HG03558 (cell line): ENCODE measurements around the gene GJA3.

Experiments
- ATAC-seq: cut with Tn5 transposase; IDR thresholded peaks from one replicate; pipeline ENCODE4 v1.9.1; 2021; ENCODE audit warnings: moderate number of reproducible peaks; ENCODE audit not compliant: unreplicated experiment; ENCODE audit errors: extremely low read depth

Gene GJA3

DNA sequence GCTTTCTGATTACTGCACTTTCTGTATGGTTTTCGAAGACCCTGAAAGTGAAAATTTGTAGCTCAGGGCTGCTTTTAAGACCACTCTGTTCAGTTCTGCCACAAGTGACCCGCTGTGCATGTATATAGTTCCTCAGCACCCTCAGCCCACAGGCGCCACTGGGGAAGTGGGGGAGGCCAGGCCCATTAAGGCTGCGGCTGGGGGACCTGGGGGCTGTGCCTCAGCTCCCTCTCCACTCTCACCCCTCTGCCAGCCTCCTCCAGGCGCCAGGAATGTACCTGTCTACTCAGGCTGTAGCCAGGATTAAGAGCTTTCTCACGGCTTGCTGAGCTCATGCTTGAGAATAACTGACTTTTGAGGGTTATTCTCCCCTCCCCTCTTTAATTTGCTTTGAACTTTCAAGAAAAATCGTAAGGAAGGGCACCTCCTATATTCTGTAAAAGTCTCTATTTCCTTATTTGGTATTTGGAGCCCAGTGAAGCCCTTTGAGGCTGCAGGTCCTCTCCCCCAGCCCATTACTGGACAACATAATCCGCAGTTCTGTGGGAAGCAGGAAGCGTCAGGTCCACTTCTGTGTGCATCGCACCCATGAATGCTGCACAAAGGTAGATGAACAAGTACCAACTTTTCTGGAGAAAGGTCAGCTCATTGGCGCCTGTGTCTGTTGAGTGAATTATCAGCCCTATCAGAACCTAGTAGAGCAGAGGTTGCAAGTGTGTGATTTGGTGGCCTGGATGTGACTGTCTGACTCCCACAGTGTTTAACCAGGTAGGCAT lies 29.6 kb downstream of the GJA3 start:
- no peak for ATAC-seq

DNA sequence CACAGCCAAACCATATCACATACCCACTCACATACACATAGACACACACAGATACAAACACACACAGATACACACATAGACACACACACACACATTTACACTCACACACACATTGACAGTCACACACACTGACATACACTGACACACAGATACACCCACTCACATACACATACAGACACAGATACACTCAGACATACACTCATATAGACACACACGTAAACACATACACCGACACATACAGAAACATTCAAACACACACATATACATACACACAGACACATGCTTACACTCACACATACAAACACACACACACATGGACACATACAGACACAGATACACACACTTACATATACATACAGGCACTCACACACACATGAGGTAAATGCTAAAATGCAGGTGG lies 30.2 kb downstream of the GJA3 start:
- no peak for ATAC-seq

DNA sequence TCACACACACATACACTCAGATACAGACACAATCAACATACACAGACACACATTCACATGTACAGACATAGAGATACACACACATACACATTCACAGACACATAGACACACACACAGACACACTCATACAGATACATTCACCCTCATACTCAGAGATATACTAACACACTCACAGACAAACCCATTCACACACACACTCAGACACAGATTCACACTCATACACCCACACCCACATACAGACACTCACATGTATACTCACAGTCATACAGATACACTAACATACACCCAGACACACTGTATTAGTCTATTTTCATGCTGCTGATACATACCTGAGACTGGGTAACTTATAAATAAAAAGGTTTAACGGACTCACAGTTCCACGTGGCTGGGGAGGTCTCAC lies 30.8 kb downstream of the GJA3 start:
- ATAC-seq: no peak

DNA sequence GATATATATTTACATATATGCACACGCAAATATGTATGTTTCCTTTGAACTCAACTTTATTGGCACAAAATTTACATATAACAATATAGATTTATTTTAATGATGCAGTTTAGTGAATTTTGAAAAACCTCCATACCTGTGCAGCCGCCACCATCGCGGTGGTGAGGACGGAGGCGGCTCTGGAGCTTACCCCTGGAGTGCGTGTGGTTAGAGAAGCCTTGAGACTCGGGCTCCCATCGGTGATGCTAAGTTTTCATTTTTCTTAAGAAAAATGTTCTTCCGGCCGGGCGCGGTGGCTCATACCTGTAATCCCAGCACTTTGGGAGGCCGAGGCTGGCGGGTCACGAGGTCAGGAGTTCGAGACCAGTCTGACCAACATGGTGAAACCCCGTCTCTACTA lies 31.8 kb downstream of the GJA3 start:
- no peak for ATAC-seq

DNA sequence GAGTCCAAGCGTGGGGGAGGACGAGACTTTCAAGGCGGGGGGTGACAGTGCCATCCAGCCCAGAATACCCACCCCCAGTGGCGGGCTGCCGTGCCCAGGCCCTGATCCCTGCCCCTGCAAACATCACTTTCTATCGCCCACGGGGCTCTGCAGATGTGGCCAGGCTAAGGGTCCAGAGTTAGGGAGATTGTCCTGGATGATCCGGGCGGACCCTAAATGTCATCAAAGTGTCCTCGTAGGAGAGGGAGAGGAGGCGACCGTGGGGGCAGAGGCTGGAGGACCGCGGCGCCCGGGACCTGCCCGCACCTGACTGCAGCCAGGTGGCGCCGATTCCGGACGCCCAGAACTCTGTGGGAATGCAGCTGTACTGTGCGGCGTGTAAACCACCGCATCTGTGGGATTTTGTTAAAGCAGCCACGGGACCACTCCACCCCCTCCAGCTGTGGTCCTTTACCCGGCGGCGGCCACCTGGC lies 32.4 kb downstream of the GJA3 start:
- no peak for ATAC-seq

DNA sequence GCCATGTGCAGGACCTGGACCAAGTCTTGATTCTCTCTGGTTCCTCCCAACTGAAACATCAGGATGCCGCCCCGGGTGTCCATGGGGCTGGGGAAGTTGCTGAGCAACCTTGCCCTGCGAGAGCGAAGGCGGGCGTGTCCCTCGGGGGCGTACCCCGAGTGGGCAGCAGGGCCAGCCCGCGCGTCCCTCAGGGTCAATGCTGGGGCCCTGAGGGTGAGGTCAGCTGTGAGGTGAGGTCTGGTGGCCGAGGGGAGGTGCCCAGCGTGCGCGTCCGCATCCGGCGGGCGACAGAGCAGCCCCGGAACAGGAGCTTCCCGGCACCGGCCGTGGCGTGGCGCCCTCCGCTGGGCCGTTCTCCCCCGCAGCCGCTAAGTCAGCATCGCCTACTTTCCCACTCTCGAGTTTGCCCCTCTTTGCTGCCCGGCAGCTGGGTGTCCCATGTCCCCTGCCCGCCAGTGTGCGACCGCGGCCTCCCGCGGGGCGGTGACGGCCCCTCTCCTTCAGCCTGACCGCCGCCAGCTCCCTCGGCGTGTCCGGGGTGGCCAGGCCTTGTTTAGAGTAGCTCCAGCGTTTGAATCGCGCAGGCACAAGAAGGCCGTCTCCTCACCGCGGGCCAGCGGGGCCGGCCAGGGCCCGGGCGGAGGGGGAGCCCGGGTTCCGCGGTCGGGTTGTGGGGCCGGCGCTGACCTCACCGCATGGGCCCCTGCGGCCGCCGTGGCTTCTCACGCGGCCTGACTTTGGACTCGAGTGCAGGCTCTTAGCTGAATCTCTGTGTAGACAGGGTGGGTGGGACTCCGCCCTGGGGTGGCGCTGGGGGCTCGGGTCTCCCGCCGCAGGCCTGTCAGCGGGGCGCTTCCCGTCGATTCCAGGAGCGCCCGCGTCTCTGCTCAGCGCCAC lies 33.0 kb downstream of the GJA3 start:
- ATAC-seq: no peak

DNA sequence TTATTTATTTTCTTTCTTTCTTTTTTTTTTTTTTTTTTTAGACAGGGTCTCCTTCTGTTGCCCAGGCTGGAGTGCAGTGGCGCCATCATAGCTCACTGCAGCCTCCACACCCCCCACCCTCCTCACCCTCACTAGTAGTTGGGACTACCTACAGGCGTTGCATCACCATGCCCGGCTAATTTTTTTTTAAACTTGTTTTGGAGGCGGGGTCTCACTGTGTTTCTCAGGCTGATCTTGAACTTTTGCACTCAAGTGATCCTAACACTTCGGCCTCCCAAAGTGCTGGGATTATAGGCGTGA lies 33.6 kb downstream of the GJA3 start:
- no peak for ATAC-seq

DNA sequence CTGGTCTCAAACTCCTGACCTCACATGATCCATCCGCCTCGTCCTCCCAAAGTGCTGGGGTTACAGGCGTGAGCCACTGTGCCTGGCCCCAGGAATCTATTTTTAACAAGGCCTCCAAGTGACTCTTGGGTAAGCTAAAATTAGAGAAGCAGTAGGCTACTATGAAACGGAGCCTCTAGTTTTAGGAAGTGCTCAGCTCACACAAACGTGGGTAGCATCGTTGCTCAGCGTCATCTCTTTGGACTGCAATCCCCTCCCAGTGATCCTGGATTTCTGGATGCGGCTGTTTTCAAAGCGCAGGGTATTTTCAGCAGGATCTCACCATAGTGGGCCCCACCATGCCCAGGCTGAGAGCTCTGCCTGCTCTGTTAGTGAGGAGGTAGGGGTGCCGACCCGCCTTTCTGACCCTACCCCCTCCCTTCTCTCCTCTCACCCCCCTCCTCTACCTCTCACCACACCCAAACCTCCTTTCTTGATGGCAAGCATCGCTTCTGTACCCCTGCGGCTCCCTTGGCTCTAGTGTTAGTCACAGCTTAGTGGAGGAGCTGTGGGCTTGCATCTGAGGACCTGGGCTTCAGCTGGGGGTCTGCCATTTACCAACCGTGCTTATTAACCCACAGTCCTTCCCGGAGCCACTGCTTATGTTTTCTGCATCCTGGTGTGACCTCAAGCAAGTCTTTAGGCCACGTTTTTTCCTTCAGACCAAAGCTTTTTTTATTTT lies 34.2 kb downstream of the GJA3 start:
- ATAC-seq: no peak

DNA sequence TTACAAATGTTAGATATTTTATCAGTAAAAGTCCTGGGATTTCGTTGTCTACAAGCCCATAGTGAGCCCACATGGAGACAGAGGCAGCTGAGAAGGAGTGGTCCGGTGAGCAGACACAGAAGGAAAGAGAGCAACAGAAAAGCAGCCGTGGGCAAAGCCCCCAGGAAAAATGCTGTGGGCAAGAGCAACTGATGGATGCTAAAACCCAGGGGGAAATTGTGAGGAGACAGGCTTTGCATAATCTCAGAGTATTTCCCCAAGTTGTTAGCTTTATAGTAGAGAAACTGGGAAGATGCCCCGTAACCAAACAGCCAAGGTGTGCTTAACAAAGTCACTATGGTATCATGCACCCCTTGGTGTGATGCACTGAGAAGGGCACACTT lies 35.1 kb downstream of the GJA3 start:
- ATAC-seq: no peak

DNA sequence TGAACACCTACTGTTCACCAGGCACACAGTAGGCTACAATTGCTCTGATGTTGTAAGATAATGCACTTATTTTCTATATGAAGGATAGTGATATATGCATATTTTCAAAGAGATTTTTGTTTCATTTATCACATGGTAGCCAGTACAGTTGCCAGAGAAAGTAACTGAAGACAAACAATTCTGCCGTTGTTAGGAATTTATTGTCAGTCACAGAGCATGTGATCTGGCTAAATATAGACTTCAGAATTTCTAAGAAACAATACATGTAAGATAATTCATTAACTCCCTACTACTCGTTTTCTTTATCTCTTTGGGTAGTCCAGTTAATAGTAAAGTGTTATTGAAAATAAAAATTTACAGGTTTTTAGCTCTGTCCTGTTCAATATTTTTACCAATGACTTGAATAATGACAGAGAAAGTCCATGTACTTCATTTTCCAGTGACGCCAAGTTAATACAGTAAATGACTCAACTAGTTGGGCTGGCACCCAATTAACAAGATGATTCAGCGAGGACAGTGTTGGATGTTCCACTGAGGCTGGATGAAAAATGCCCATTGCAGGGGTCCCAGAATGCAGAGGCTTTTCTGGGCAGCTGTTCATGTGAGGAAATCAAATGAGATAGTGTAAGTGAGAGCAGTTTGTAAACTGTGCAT lies 35.6 kb downstream of the GJA3 start:
- no peak for ATAC-seq

DNA sequence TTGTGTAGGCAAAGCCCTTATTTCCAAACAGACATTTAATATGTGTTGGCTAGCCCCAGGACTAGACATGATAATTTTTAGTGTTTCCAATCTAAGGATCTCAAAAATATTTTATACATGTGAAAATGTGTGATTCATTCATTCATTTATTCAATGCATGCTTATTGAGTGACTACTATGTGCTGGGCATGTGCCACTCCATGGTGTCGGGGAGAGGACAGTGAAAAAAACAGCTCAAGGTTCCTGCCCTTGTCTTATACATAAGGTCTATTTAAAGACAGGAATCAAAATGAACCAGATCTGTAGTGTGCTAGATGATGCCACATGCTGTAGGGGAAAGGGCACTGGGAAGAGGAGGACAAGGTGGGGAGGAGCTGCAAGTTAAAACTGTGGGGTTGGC lies 36.5 kb downstream of the GJA3 start:
- no peak for ATAC-seq

DNA sequence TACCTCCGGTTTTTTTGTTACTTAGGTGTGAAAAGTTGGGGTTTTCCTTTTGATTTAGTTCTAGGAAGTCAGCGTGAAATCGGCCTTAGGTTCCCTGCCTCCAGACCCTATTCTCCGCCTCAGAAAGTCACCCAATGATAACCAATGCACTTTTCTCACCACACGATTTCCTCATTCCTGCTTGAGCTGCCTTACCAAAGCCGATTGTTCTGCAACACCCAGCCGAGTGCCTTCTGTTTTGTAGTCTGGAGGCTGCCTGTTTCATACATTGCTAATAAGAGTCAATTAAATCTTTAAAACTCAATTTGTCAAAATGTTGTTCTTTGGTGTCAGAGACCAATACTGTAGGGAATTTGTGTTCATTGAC lies 39.7 kb downstream of the GJA3 start:
- ATAC-seq: no peak

DNA sequence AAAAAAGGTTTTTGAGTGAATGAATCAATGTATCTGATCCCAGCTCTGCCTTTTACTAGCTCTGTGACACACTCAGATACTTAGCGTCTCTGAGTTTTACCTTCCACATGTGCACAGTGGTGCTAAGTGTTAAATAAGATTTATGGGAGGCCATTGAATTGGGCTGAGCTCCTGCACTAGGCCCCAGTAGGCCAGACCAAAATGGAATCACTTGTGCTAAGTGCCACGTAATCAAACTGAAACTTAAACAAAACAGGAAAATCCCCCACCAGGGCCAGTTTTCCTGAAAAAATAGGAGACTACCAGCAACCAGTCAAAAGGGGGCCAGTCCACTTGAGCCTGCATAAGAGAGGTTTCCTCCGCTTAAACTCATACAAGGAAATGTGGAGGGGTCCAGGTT lies 40.9 kb downstream of the GJA3 start:
- ATAC-seq: no peak

DNA sequence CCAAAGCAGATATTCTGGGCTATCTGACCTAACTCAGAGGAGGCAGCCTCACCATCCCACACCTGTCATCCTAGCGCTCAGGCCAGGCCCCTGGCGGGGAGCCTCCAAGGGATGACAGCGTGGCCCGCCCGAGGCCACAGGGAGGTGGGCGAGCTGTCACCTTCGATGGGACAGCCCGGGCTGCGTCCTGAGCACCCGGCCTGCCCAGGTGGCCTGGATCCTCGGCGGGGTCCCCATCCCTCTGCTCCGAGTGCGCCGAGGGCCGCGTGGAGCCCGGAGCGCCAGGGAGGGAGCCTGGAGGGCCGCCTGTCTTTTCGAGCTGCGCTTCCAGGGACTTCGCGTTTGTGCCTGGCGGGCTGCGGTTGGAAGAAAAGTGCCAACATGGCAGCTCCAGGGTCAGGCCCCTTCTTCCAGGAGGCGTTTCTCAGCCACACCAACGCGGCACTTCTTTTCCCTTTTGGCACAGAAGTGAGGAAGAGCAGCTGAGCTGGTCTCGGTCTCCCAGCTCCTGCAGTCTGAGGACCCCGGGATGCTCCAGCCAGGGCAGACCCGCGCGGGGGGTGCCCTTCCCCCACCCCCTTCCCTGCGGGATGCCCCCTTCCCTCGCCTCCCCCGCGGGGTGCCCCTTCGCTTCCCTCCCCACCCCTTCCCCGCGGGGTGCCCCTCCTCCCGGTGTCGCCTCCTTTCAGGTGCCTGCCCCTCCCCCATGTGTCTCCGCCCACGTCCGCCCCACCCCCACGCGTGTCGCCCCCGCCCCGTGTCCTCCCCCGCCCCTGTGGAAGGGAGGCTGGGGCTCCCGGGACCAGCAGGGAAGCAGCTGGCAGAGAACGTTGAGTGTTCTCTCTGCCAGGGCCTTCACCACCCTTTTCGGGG lies 42.3 kb downstream of the GJA3 start:
- ATAC-seq: no peak

DNA sequence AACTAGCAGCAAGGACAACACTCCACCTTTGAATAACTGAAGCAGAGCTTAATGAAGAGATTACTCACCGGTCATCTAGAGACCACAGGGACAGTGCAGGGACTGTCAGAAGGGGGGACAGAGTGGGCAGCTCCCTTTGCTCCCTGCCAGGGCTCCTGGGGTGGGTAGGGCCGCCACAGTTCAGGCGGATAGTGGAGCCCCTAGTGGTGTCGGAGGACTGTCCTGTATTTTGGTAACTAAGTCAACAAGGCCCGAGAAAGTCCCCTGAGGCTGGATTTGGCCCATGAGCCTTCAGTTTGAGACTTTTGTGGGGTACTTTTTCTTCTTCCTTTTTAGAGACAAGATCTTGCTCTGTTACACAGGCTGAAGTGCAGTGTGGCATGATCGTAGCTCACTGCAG lies 44.6 kb downstream of the GJA3 start:
- no peak for ATAC-seq

DNA sequence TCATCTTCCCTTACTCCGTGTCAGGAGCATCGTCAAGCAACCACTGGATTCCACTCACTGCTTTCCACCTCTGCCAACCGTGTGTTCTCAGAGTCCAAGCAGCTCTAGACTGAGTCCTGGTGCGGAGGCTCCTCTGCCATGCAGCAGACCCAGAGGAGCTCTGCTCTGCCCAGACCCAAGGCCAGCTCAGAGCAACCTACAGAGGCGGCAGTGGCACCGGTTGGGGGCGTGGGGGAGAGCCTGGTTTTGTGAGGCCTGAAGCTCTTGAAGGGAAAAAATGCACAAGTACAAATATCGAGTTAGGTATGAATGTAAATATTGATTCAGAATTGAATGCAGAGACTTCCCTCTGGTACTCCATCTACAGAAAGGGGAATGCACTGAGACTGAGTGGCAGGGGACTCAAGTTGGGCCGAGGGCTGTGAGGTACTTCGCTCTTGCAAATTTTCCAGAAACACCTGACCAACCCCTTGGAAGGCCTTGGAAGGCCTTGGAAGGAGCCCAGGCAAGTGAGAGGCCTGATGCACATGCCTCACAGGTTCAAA lies 46.7 kb downstream of the GJA3 start:
- no peak for ATAC-seq

DNA sequence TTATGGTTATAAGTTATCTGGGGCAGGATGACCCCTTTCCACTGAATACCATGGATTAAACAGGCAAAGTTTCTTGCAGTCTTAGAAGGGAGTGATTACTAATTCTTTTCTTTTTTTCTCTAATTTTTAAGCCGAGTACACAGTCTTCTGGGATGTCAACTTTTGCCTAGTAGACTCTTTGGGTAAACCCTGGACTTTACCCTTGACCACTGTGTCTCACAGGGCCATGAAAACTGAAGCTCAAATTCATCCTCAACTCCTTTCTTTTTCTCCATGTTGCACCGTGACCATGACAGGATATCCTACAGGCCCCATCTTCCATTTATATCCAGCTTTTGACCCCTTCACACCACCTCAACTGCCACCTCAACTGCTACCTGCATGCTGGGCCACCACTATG lies 51.8 kb downstream of the GJA3 start:
- no peak for ATAC-seq

DNA sequence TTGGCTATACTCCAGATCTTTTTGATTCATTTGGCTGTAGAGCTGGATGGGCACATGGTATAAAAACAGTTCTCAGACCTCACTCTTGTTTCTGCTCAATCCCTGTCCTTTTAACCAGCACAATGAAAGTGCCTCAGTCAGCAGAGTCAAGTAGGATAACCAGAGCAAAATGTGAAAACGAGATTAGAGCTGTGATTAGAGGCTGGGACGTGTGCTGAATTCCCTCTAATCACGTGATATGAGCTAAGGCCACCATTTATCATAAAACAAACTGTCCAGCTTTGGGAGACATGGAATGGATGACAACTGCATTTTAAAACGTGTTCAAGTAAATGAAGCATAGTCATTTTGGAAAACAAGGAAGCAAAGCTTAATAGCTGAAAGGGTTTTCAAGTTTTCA lies 54.1 kb downstream of the GJA3 start:
- ATAC-seq: no peak

DNA sequence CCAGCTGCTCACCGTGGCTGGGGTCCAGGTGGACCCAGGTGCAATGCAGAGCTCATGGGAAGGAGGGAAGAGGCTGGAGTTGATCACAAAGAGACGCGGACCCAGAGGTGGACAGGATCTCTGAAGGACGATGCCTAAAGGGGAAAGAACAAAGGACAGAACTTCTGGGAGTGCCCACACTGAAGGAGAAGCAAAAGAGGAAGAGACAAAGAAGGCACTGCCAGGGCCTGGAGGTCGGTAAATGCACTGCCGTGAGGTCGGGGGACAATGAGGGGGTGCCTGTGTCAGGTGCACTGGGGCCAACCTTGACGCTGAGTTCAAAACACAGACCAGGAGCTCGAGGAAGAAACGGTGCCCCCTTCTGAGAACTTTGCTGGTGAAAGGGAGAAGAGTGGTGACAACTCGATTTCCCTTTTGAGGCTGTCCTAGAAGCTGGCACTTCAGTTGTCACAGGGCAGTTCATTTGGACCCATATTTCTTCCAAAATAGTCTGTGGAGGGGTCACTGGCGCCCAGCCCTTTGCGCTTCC lies 55.6 kb downstream of the GJA3 start:
- ATAC-seq: no peak
